OCI-LY3 (cell line): ENCODE results near the gene NSG2.

Experiments used
- H2AFZ ChIP-seq: fragments of 200-600, 300-600 bp; shearing (Covaris generic); 2 replicates; pipeline ENCODE4 v1.6.0; 2014; ENCODE audit warnings: antibody characterized with exemption, low read depth, low read length
- H3K27ac ChIP-seq: fragments of 200-600, 300-600 bp; sonication (generic); 2 replicates; pipeline ENCODE4 v1.5.1; 2014; ENCODE audit warnings: mild to moderate bottlenecking, low read length, moderate library complexity, mixed read lengths
- H3K27me3 ChIP-seq: fragments of 200-600, 300-600 bp; sonication (generic); 2 replicates; pipeline ENCODE4 v1.6.1; 2014; ENCODE audit warnings: low read depth, low read length, mixed read lengths
- H3K36me3 ChIP-seq: fragments of 200-600, 300-600 bp; sonication (generic); replicated peaks from 2 replicates; pipeline ENCODE3; 2014; ENCODE audit warnings: low read depth, low read length, mixed read lengths
- H3K4me1 ChIP-seq: fragments of 300-600, 200-600 bp; sonication (generic); 2 replicates; pipeline ENCODE4 v1.6.1; 2014; ENCODE audit warnings: low read length, mixed read lengths
- H3K4me2 ChIP-seq: fragments of 200-600, 300-600 bp; sonication (generic); 2 replicates; pipeline ENCODE4 v1.6.1; 2014; ENCODE audit warnings: low read length, mixed read lengths
- H3K4me3 ChIP-seq: fragments of 300-600, 200-600 bp; sonication (generic); 2 replicates; pipeline ENCODE4 v1.5.1; 2014; ENCODE audit warnings: antibody characterized with exemption, mild to moderate bottlenecking, low read length, moderate library complexity
- H3K79me2 ChIP-seq: fragments of 300-600, 200-600 bp; shearing (Covaris generic); 2 replicates; pipeline ENCODE4 v1.6.1; 2014; ENCODE audit warnings: mild to moderate bottlenecking, low read length, mixed read lengths
- H3K9ac ChIP-seq: fragments of 300-600, 200-600 bp; shearing (Covaris generic); 2 replicates; pipeline ENCODE4 v1.6.0; 2014; ENCODE audit warnings: mild to moderate bottlenecking, low read length, moderate library complexity
- H3K9me3 ChIP-seq: fragments of 200-600, 300-600 bp; shearing (Covaris generic); 2 replicates; pipeline ENCODE4 v1.6.1; 2014; ENCODE audit warnings: low read length, mixed read lengths; ENCODE audit not compliant: insufficient read depth
- H4K20me1 ChIP-seq: fragments of 200-600, 300-600 bp; sonication (generic); 2 replicates; pipeline ENCODE4 v1.6.1; 2016; ENCODE audit warnings: low read length, mixed read lengths; ENCODE audit not compliant: insufficient read depth
- EZH2phosphoT487 ChIP-seq: fragments of 200-600 bp; shearing (Covaris generic); IDR thresholded peaks from 2 replicates; pipeline ENCODE4 v1.6.1; 2018; ENCODE audit warnings: antibody characterized with exemption, mixed run types, low read depth
- TF ChIP-seq, protein P1 (sequence below): fragments of 200-600, 300-600 bp; sonication (generic); IDR thresholded peaks from 2 replicates; pipeline ENCODE4 v1.5.1; 2014; ENCODE audit warnings: antibody characterized with exemption, low read length, low read depth

NSG2 gene

DNA sequence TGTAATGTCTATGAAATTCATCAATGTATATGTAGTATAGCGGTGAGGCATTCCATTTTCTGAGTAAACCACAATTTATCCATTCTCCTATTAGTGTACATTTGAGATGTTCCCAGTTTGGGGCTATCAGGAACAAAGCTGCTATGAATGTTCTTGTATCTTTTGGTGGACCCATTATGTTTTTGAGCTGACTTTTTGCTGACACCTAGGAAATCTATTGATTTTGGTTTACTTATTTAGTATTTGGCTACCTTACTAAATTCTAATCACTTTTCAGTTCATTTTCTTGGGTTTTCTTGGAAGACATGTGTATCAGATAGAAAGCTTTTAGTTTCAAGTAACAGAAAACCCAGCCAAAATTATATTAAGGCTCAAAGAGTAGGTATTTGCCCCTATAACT lies 13.7 kb downstream of the NSG2 start:
- H3K9me3 ChIP-seq = no peaks in the 10 kb centered on the region
- no peak overlapping the region for H2AFZ ChIP-seq
- no peaks in the 10 kb centered on the region for H4K20me1 ChIP-seq
- H3K27me3 ChIP-seq = peaks cover 37% of the 10 kb centered on the region
- H3K4me1 ChIP-seq = no peaks in the 10 kb centered on the region
- no peak overlapping the region for H3K9ac ChIP-seq
- no peaks in the 10 kb centered on the region for H3K79me2 ChIP-seq
- H3K27ac ChIP-seq = no peak overlapping the region
- no peak overlapping the region for H3K4me2 ChIP-seq
- TF ChIP-seq, protein P1, sequence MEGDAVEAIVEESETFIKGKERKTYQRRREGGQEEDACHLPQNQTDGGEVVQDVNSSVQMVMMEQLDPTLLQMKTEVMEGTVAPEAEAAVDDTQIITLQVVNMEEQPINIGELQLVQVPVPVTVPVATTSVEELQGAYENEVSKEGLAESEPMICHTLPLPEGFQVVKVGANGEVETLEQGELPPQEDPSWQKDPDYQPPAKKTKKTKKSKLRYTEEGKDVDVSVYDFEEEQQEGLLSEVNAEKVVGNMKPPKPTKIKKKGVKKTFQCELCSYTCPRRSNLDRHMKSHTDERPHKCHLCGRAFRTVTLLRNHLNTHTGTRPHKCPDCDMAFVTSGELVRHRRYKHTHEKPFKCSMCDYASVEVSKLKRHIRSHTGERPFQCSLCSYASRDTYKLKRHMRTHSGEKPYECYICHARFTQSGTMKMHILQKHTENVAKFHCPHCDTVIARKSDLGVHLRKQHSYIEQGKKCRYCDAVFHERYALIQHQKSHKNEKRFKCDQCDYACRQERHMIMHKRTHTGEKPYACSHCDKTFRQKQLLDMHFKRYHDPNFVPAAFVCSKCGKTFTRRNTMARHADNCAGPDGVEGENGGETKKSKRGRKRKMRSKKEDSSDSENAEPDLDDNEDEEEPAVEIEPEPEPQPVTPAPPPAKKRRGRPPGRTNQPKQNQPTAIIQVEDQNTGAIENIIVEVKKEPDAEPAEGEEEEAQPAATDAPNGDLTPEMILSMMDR = no peak
- no peaks in the 10 kb centered on the region for H3K36me3 ChIP-seq
- no peak overlapping the region for H3K4me3 ChIP-seq

DNA sequence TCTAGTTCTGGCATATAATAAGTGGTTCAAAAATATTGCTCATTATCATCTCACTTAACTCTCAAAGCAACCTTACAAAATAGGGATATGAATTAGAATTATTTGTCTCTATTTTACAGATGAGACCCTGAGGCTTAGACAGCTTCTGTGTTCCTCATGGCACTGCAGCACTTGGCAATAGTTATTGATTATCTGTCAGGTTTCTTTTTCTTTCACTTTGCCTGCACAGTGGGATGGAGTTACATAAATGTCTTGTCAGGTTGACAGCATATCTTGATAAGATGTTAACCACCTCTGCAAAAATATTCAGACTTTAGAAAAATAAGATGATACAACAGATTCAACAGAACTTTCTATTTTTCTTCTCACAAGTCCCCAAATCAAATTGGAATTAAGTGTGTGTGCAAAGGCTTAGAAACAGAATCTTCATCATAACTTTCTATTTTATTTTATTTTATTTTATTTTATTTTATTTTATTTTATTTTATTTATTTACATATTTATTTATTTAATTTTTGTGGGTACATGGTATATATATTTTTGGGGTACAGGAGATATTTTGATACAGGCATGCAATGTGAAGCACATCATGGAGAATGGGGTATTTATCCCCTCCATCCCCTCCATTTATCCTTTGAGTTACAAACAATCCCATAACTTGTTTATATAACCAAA lies 17.7 kb downstream of the NSG2 start:
- H3K9me3 ChIP-seq = no peaks in the 10 kb centered on the region
- TF ChIP-seq, protein P1 = no peak
- no peak for TF ChIP-seq EZH2phosphoT487
- H3K27me3 ChIP-seq = peaks cover 46% of the 10 kb centered on the region; the same call in 1 of the 2 replicates
- no peak overlapping the region for H3K4me3 ChIP-seq
- H3K4me2 ChIP-seq = no peak overlapping the region
- no peaks in the 10 kb centered on the region for H4K20me1 ChIP-seq
- H3K4me1 ChIP-seq = no peaks in the 10 kb centered on the region
- H3K27ac ChIP-seq = no peak overlapping the region
- H2AFZ ChIP-seq = no peak overlapping the region
- no peak overlapping the region for H3K9ac ChIP-seq
- no peaks in the 10 kb centered on the region for H3K36me3 ChIP-seq
- H3K79me2 ChIP-seq = no peaks in the 10 kb centered on the region

DNA sequence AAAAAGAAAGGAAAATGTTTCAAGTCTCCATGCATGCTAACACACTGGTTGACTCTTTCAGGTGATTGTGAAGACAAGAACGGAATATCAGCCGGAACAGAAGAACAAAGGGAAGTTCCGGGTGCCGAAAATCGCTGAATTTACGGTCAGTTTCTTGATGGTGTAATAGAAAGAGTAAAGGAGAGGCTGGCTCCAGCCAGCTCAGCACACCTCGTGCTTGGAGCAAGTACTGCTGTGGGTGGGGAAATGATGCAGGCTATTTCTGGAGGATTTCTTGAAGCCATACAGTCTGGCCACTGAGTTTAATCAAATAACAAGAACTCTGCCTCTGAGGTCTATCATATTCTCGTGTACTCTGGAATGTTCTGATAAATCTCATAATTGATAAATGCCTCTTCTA lies 18.7 kb downstream of the NSG2 start:
- Histone ChIP-seq H3K36me3 (no peaks in the 10 kb centered on the region), H3K27me3 (peaks cover 51% of the 10 kb centered on the region), H2AFZ (no peak overlapping the region), H3K4me1 (no peaks in the 10 kb centered on the region), H3K9ac (no peak overlapping the region), H4K20me1 (no peaks in the 10 kb centered on the region), H3K4me3 (no peak overlapping the region), H3K79me2 (no peaks in the 10 kb centered on the region), H3K9me3 (no peaks in the 10 kb centered on the region), H3K27ac (no peak overlapping the region), H3K4me2 (no peak overlapping the region)
- no peak for TF ChIP-seq EZH2phosphoT487
- TF ChIP-seq, protein P1 = no peak

DNA sequence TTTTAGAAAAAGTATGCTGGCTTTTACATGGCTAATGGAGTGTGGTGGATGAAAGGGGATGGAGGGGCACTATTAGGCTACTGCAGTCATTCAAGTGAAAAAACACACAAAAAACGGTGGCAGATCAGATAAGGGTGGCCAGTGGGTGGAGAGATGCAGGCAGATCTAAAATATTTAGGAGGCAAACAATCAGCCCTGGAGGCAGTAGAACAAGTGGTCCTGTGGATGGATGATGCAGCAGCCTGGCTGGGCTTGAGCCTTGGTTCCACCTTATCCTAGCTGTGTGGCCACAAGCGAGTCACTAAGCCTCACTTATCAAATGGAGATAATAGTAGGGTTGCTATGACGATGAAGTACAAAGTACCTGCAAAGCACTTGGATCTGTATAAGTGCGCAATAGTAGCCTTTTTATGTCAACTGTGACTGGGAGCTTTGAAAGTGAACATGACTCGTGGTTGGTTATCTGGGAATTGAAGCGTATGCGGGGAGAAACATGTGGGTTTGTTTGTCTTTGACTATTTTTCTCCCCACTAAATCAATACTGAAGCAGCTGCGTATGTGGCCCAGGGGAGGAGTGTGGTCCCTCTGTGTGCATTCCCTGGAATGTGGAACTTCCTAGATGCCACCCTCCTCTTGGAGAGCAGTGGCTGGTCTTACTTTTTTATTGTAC lies 20.2 kb downstream of the NSG2 start:
- H3K27ac ChIP-seq = no peak overlapping the region
- H2AFZ ChIP-seq = no peak overlapping the region
- no peak overlapping the region for H3K4me3 ChIP-seq
- no peaks in the 10 kb centered on the region for H3K9me3 ChIP-seq
- no peaks in the 10 kb centered on the region for H4K20me1 ChIP-seq
- H3K27me3 ChIP-seq = peaks cover 37% of the 10 kb centered on the region
- TF ChIP-seq, protein P1 = no peak
- no peak for TF ChIP-seq EZH2phosphoT487
- H3K36me3 ChIP-seq = no peaks in the 10 kb centered on the region
- no peaks in the 10 kb centered on the region for H3K4me1 ChIP-seq
- no peaks in the 10 kb centered on the region for H3K79me2 ChIP-seq
- H3K9ac ChIP-seq = no peak overlapping the region
- no peak overlapping the region for H3K4me2 ChIP-seq
